T-helper 2 cell treated with Interferon-gamma antibody and Interleukin-4, amounts not matched to agents 100 ng/mL and 5 ng/mL, for 36 hours (primary cell): ENCODE data around the gene ADPRHL1. TPM values are rescaled to one million over a fixed set of nuclear protein-coding genes. Genes with fewer than 3 reads are reported as not detected.
"Not testable (repeated sequence)": the region's sequence is repeated elsewhere in the genome, so short reads cannot be mapped to it uniquely, and the experiment has no call there.

ENCODE experiments used
- intact Hi-C: fragments of 100-400 bp; cut with micrococcal nuclease; formaldehyde crosslinking; loops from one replicate; pipeline ENCODE4 v1.15.1; 2023
- total RNA-seq: library from RNA; stranded (reverse); gene quantifications from 2 replicates; pipeline ENCODE4 v1.2.3, GENCODE V29; 2022

ADPRHL1 gene
- total RNA-seq, 1 donor from 2014 or later = 0.98 TPM

DNA sequence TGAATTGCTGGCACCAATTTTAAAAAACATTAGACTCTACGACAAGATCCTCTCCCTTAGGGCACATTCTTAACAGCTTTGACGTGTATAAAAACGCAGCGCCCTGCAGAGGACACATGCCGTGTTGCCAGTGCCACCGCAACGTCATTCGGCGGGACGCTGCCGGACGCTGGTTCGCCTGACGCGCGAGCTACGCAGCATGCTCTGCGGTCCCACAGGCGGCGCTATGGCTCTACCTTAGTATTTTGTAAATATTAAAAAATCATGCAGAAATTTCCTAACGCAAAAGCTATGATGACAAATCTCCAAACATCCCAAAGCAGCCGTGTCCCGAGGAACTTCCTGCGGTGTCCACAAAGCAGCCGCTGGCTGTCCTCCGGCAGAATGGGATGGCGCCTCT is 4.2 kb upstream of the ADPRHL1 start:
- intact Hi-C loops = no loop called here

GRCh38 chr13:113456116-113456702 is 2.9 kb upstream of the ADPRHL1 start:
- intact Hi-C loops = no loop called here

- intact Hi-C loops = no loop called here
These were observed 2.1 kb upstream of the ADPRHL1 start for GRCh38 chr13:113455384-113455783.

- intact Hi-C loops = no loop called here
These were observed 1.6 kb upstream of the ADPRHL1 start for GRCh38 chr13:113454936-113455335.

GRCh38 chr13:113452466-113452865 is 822 bp downstream of the ADPRHL1 start:
- intact Hi-C loops = no loop called here

DNA sequence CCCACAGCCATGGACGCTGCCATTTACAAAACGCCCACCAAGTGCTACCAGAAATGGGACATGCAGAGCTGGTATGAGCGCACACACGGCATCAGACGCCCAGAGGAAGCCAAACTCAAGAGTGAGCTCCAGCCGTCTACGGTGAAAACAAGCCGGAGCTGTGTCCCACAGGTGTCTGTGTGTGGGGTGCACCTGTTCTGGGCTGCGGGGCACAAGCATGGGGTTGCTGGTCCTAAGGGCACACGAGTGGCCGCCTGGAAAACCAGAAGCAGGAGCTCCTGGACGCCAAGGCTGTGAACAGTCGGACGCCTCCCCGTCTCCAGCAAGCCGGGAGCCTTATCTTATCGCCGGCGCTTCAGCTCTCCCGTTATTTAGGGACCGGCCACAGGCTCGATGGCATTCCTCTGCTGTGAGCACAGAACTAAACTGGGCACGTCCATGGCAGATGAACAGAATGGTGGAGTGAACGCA is 1.3 kb downstream of the ADPRHL1 start:
- intact Hi-C loops = no loop called here

GRCh38 chr13:113450861-113451620 is 2.2 kb downstream of the ADPRHL1 start:
- intact Hi-C loops = not testable (repeated sequence)

DNA sequence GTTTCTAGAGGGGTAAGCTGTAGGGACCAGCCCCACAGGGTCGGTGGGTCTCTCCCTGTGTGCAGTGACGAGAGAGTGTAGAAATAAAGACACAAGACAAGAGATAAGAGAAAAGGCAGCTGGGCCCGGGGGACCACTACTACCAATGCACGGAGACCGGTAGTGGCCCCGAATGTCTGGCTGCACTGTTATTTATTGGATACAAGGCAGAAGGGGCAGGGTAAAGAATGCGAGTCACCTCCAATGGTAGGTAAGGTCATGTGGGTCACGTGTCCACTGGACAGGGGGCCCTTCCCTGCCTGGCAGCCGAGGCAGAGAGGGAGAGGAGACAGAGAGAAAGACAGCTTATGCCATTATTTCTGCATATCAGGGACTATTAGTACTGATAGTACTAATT is 2.9 kb downstream of the ADPRHL1 start:
- intact Hi-C loops = not testable (repeated sequence)

GRCh38 chr13:113449693-113450347 is 3.5 kb downstream of the ADPRHL1 start:
- intact Hi-C loops = no loop called here

- intact Hi-C loops = no loop called here
These were observed 4.2 kb downstream of the ADPRHL1 start for GRCh38 chr13:113448885-113449692.

DNA sequence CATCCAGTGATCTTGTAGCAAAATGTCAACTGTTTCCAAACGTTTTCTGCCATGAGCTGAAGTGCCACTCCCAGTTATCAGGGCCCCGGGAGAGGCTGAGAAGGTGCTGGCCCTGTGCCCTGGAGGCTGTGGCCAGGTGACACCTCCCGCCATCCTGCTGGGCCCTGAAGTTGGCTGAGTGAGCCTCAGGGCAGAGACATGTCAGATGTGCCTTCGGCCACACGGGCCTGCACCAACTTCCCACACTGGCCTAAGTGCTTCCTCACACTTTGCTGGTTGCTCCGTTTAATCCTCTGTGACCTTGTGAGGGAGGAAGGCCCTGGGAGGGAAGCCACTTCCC is 4.8 kb downstream of the ADPRHL1 start:
- intact Hi-C loops = no loop called here

- intact Hi-C loops = no loop called here
These were observed 5.7 kb downstream of the ADPRHL1 start for GRCh38 chr13:113447596-113447995.

- intact Hi-C loops = no loop called here
These were observed 6.8 kb downstream of the ADPRHL1 start for GRCh38 chr13:113446488-113446854.

DNA sequence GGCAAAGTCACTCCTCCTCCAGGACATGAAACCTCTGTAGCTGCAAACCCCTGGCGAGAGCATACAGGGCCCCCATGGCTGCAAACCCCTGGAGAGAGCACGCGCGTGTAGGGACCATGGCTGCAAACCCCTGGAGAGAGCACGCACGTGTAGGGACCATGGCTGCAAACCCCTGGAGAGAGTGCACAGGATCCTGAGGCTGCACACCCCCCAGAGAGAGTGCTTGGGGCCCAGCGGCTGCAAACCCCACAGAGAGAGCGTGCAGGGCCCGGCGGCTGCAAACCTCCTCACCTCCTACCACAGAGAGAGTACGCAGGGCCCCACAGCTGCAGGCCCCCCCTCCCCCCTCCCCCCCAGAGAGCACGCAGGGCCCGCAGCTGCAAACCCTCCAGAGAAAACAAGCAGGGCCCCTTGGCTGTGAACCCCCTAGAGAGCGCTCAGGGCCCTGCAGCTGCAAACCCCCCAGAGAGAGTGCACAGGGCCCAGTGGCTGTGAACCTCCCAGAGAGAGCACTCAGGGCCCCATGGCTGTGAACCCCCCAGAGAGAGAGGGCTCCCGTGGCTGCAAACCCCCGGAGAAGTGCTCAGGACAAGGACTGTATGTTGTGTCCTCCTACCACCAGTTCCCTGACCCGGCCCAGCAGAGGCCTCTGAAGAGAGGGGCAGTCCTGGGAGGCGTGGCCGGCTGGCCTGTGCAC is 7.3 kb downstream of the ADPRHL1 start:
- intact Hi-C loops = no loop called here

DNA sequence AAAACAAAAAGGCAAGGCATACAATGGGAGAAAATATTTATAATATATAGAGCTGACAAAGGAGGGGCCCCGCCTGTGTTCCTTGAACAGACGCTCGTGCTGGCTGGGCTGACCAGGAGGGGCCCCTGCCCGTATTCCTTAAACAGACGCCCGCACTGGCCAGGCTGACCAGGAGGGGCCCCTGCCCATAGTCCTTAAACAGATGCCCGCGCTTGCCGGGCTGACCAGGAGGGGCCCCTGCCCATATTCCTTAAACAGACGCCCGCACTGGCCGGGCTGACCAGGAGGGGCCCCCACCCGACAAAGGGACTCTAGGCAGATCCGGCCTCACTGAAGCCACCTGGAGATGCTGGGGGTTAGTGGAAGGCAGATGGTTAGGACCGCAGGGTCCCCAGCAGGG is 9.3 kb downstream of the ADPRHL1 start:
- intact Hi-C loops = no loop called here

DNA sequence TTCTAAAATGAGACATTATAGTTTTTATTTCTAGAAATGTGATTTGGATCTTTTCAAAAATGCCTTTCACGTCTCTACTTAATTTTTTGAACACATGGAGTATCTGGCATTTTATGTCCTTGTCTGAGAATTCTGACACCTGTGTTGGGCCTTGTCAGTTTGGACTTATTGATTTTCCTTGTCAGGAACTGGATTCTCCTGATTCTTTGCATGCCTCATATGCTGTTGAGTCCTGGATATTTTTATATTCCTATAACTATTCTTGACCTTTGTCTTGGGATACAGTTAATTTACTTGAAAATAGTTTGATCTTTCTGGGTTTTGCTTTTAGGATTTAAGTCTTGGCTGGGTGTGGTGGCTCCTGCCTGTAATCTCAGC is 10.3 kb downstream of the ADPRHL1 start:
- intact Hi-C loops = no loop called here

- intact Hi-C loops = no loop called here
These were observed 10.8 kb downstream of the ADPRHL1 start for GRCh38 chr13:113442354-113442984.

GRCh38 chr13:113441661-113442060 is 11.6 kb downstream of the ADPRHL1 start:
- intact Hi-C loops = no loop called here

DNA sequence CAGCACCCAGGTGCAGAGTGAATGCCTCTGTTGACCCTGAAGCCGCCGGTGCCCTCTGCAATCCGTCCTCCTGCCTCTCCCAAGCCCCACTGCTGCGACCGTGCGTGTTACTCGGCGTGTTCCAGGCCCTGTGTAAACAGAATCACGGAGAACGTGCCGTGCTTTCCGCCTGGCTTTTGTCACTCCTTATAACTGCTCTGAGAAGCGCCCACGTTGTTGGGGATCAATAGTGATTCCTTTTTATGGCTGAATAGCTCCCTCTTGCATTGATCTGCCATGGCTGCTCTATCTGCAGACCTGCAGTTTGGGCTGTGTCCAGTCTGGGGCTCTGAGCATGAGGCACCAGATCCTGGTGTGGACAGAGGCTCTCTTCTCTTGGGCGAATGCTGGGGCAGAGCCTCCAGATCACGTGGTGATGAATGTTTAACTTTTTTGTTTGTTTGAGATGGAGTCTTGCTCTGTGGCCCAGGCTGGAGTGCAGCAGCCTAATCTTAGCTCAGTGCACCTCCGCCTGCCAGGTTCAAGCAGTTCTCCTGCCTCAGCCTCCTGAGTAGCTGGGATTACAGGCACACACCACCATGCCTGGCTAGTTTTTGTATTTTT is 15.8 kb downstream of the ADPRHL1 start:
- intact Hi-C loops = no loop called here

GRCh38 chr13:113436866-113437265 is 16.4 kb downstream of the ADPRHL1 start:
- intact Hi-C loops = not testable (repeated sequence)
